PC-3 (cell line): Measurements from ENCODE around the gene PTGIS.
"Not testable (repeated sequence)": the region's sequence is repeated elsewhere in the genome, so short reads cannot be mapped to it uniquely, and the experiment has no call there.

Experiments used
- EZH2phosphoT487 ChIP-seq: fragments of 300-600 bp; sonication (generic); IDR thresholded peaks from 2 replicates; pipeline ENCODE4 v1.6.1; 2018; ENCODE audit warnings: mild to moderate bottlenecking, antibody characterized with exemption, low read length, borderline replicate concordance
- TF ChIP-seq, protein P1 (sequence below): fragments of 300-600 bp; sonication (generic); conservative IDR thresholded peaks from 2 replicates; pipeline ENCODE4 v1.5.1; 2017; ENCODE audit warnings: antibody characterized with exemption, low read depth, mild to moderate bottlenecking, low read length

DNA sequence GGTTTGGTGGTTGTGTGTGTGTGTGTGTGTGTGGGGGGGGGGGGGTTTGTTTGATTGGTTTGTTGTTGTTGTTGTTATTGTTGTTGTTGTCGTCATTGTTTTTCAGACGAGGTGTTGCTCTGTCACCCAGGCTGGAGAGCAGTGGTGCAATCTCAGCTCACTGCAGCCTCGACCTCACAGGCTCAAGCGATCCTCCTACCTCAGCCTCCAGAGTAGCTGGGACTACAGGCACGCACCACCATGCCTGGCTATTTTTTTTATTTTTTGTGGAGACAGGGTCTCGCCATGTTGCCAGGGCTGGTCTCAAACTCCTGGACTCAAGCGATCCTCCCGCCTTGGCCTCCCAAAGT is 47.1 kb upstream of the PTGIS start:
- TF ChIP-seq, protein P1, sequence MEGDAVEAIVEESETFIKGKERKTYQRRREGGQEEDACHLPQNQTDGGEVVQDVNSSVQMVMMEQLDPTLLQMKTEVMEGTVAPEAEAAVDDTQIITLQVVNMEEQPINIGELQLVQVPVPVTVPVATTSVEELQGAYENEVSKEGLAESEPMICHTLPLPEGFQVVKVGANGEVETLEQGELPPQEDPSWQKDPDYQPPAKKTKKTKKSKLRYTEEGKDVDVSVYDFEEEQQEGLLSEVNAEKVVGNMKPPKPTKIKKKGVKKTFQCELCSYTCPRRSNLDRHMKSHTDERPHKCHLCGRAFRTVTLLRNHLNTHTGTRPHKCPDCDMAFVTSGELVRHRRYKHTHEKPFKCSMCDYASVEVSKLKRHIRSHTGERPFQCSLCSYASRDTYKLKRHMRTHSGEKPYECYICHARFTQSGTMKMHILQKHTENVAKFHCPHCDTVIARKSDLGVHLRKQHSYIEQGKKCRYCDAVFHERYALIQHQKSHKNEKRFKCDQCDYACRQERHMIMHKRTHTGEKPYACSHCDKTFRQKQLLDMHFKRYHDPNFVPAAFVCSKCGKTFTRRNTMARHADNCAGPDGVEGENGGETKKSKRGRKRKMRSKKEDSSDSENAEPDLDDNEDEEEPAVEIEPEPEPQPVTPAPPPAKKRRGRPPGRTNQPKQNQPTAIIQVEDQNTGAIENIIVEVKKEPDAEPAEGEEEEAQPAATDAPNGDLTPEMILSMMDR: not testable (repeated sequence)
- not testable (repeated sequence) for TF ChIP-seq EZH2phosphoT487
